NCI-H526 treated with DMSO at 0.1 percent for 48 hours (cell line): ENCODE measurements around the gene DTD1.

Experiments used
- DNase-seq: peaks from one replicate; lab custom pipeline; 2025; lab: John Stamatoyannopoulos, UW

The DTD1 gene, protein sequence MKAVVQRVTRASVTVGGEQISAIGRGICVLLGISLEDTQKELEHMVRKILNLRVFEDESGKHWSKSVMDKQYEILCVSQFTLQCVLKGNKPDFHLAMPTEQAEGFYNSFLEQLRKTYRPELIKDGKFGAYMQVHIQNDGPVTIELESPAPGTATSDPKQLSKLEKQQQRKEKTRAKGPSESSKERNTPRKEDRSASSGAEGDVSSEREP

DNA sequence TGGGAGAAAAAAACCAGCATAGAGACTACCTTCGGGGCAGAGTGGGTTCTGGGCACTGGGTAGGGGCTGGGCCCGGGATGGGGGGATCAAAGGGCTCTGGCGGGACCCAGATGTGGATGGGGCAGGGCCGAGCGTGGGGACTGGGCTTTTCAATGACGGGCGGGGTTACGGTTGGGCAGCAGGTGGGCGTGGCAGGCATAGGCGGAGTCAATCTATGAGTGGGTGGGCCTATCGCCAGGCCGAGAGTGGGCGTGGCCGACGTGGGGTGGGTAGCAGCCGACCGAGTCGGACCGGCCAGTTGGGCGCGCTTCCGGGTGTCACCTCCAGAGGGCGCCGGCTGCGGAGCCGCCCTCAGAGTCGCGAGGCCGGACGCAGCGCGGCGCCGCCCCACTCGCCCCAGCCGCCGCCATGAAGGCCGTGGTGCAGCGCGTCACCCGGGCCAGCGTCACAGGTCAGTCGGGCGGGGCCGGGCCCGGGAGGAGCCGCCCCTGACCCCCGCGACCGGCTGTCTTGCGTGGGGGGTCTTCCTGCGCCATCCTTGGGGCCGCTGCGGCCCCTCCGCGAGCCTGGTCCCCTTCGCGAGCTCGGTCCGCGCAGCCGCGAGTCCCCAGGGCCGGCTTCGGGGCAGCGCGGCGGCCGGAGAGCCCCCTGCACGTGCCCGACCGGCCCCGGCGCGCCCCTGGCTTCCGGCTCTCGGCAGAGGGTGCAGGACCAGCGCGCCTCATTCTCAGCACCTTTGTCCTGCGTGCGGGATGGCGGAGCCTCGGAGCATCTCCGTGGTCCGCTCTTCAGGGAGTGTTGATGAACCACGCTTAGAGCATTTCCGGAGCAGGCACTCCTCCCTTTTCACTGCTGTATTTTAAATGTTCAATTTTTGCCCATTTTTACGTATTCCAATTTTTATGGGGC is at the start of gene DTD1:
Gene DTD1 (plus strand): TSS at position 390 of the 909 bp plus-strand sequence. CDS start 19 bp downstream, at position 409.
- DNase-seq: peak; percentile 79

- no peak for DNase-seq
Measured at GRCh38 chr20:18541741-18542140, 46.1 kb upstream of the DTD1 start.

- no peak for DNase-seq
Measured at GRCh38 chr20:18543216-18543615, 44.6 kb upstream of the DTD1 start.

DNA sequence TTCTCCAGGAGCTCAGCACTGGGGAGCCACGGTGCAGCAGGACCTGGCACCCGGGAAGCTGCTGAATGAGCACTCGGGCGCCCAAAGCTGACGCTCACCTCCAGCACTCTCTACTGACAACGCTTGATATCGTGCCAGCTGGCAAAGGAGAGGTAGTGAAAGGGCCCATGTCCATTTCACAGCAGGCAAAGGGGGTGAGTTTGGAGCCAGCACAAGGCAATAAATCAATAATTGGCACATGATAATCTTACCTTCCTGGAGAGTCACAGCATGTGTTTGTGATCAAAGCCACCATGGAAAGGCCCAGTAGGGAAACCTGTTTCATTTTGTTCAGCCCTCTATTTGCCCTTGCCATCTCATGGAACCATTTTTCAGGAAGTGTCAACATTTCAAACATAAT is 43.9 kb upstream of the DTD1 start:
- no peak for DNase-seq

DNA sequence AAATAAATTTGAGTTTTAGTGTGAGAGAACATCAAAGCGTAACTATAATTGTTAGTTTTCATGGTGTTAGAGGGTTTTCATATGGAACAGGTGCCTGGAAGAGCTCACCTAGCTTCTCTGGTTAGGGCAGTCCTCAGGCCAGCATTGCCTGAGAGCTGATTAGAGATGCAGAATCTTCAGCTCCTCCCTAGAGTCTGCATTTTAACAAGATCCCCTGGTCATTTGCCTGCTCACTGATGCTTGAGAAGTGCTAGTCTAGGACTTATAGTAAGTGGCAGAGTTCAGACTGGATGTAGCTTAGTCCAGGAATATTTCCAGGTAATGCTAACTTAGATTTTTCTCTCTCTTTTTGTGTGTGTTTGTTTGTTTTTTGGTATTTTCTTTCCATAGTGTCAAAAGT is 42.3 kb upstream of the DTD1 start:
- DNase-seq: no peak

DNA sequence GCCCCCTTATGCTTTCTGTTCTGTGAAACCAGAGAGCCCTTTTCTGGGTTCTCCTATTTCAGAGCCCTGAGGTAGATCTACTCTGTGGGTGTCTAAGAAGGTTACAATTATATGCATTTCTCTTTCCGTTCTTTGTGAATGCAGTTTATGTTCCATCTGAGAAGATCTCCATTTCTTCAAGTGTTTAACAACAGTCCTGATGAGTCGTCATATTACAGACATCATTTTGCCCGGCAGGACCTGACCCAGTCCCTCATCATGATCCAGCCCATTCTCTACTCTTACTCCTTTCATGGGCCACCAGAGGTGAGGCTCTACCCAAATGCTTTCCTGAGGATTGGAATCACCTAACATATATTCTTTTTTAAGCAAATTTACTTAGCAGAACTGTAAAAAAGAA is 39.4 kb upstream of the DTD1 start:
- DNase-seq: no peak

- DNase-seq: no peak
Measured at GRCh38 chr20:18553746-18554145, 34.1 kb upstream of the DTD1 start.

GRCh38 chr20:18566892-18567738 is 20.7 kb upstream of the DTD1 start, which contains the start of gene SMIM26:
Gene SMIM26, plus strand, starts transcription at chr20:18567432. Its CDS starts 47 bp downstream, at chr20:18567479.
- peak; percentile 93 for DNase-seq

- DNase-seq: no peak
Measured at GRCh38 chr20:18567739-18568091, 20.1 kb upstream of the DTD1 start.

DNA sequence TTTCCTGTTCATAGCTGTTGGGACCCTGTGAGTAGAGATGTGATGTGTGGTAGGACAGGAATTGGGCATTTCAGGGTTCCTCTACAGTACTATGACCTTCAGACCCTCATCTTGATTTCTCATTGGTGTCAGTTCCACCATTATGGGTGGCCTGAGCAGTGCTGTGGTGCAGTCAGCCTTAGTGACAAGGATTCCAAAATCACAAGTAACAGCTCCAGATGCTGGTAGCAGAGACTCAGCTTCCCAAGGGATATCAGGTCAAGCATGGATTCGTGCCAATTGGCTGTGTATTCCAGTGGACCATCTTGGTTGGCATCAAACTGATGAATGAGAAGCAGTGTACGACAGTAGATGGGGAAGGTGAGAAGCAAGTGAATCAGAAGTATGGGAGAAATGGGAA is 16.8 kb upstream of the DTD1 start:
- DNase-seq: no peak

GRCh38 chr20:18571578-18571977 is 16.3 kb upstream of the DTD1 start:
- no peak for DNase-seq

GRCh38 chr20:18577942-18578341 is 9.9 kb upstream of the DTD1 start:
- DNase-seq: no peak

DNA sequence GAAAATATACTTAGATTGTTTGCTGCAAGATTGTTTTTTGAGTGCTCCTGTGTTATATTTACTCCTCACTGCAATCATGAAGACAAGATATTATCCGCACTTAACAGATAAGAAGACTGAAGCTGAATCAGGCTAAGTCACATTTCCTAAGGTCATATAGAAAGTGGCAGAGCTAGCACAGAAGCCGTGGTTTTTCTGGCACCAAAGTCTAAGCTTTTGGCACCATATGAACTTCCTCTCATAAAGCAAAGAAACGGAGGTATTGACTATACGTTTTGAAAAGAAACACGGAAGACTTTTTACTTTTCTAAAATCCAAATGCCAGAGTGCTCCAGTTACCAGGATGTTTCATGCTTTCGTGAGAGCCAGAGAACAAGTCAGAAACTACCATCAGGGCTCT is 9.3 kb upstream of the DTD1 start:
- DNase-seq: no peak

- DNase-seq: no peak
Measured at GRCh38 chr20:18580012-18580411, 7.8 kb upstream of the DTD1 start.

DNA sequence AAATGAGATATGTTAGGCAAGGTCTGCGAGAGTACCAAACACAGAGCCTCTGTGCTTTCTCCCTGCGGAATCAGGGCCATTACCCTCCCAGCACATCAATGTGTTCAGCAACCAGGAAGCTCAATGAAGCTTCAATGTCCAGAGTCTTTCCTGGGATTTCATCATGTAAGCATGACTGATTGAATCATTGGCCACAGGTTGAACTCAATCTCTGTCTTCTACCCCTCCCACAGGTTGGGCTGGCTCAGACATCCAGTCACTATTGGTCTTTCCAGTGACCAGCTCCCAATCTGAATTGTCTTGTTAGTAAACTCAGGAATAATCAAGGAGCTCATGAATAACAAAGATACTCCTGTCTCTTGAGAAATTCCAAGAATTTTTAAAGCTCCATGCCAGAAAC is 2.7 kb upstream of the DTD1 start:
- DNase-seq: no peak

GRCh38 chr20:18588574-18588933 is 700 bp downstream of the DTD1 start:
- DNase-seq: no peak

- DNase-seq: no peak
Measured at GRCh38 chr20:18589941-18590674, 2.3 kb downstream of the DTD1 start.

GRCh38 chr20:18596270-18596669 is 8.4 kb downstream of the DTD1 start:
- no peak for DNase-seq

DNA sequence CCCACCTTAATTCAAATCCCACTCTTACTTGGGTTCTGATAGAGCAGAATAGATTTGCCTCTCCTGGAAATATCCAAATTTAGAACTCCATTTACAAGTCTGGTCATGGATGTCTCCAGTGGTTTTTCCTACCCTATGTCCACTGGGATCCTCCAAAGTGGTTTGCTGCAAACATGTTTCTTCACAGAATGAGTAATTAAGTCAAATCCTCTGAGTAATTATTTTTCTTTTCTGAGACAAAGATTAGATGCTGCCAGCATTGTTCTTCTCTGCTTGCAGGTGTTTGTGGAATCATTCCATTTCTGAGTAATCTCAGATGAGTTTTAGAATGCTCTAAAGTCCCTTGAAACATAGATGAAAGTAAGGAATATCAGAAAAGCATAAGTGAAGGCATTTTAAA is 21.9 kb downstream of the DTD1 start:
- DNase-seq: no peak

DNA sequence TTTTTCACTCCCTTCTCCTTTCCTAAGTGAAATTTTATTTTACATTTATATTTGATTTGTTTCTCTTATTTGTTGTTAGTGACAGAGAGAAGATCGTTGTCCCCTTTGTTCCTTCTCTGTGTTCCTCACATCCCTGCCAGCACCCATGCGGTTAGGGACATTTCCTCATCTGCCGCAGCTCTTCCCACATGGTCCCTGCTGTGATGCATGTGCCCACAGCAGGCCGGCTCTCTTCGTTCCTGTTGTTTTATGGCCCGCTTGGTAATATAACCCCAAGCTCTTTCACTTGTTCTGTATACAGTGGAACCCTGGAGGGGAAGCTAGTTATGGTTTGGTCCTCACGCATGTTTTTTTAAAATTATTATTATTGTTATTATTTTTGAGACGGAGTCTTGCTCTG is 23.6 kb downstream of the DTD1 start:
- DNase-seq: no peak

- no peak for DNase-seq
Measured at GRCh38 chr20:18613553-18613952, 25.7 kb downstream of the DTD1 start.

DNA sequence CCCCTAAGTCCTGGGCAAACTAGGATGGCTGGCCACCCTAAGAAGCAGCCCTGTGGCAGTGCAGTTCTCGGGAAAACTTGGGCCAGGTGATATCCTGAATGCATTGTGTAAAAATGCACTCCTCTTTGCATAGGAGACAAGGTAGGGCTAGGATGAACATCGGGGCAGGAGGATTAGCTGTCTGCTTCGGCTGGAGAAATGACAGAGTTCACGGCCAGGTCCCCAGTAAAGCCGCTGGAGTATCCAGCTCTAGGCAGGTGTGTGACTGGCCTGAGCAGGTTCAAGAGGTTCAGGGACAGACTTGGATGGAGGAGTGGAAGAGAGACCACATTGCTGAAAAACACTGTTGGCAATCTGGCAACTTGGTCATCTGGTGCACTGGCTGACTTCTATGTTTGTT is 26.4 kb downstream of the DTD1 start:
- DNase-seq: no peak
